Activated CD4-positive, alpha-beta T cell treated with anti-CD3 and anti-CD28 coated beads, Interleukin-2, amount 10 ng/mL, durations not matched to agents 7 days and 5 days (primary cell): Measurements from ENCODE around the gene ADAMTS6. TPM values are rescaled to one million over a fixed set of nuclear protein-coding genes. Genes with fewer than 3 reads are reported as not detected.
A peak's percentile ranks its signal among the peaks of the same experiment; 100 is the strongest.
"Not testable (repeated sequence)": the region's sequence is repeated elsewhere in the genome, so short reads cannot be mapped to it uniquely, and the experiment has no call there.

Source experiments
- CTCF ChIA-PET: fragments of 350-600 bp; sonication (Branson Sonifier 250); formaldehyde crosslinking; loops from one replicate; lab custom pipeline; 2021; ENCODE audit warnings: antibody characterized with exemption; lab: Charles Lee
- POLR2A ChIA-PET: fragments of 350-600 bp; sonication (Branson Sonifier 250); formaldehyde crosslinking; loops from one replicate; lab custom pipeline; 2021; ENCODE audit warnings: antibody characterized with exemption; lab: Charles Lee
- DNase-seq: peaks from one replicate; pipeline ENCODE4 v3.0.0-alpha.2; 2020
- H3K27ac Mint-ChIP-seq: one replicate; pipeline ENCODE4 v1.8.0; 2021; ENCODE audit warnings: mild to moderate bottlenecking, moderate library complexity, mixed read lengths
- H3K27me3 Mint-ChIP-seq: one replicate; pipeline ENCODE4 v1.8.0; 2021; ENCODE audit warnings: mixed read lengths
- H3K36me3 Mint-ChIP-seq: one replicate; pipeline ENCODE4 v1.8.0; 2021; ENCODE audit warnings: low read depth, mixed read lengths
- H3K4me1 Mint-ChIP-seq: one replicate; pipeline ENCODE4 v1.8.0; 2021; ENCODE audit warnings: mixed read lengths
- H3K4me3 Mint-ChIP-seq: one replicate; pipeline ENCODE4 v1.8.0; 2021; ENCODE audit warnings: mild to moderate bottlenecking, moderate library complexity, mixed read lengths
- H3K9me3 Mint-ChIP-seq: one replicate; pipeline ENCODE4 v1.8.0; 2021; ENCODE audit warnings: mixed read lengths
- total RNA-seq, 2 experiments: library from RNA; stranded (reverse); gene quantifications; one replicate each; pipeline ENCODE4 v1.2.3, GENCODE V29; 2021

ADAMTS6 gene, protein sequence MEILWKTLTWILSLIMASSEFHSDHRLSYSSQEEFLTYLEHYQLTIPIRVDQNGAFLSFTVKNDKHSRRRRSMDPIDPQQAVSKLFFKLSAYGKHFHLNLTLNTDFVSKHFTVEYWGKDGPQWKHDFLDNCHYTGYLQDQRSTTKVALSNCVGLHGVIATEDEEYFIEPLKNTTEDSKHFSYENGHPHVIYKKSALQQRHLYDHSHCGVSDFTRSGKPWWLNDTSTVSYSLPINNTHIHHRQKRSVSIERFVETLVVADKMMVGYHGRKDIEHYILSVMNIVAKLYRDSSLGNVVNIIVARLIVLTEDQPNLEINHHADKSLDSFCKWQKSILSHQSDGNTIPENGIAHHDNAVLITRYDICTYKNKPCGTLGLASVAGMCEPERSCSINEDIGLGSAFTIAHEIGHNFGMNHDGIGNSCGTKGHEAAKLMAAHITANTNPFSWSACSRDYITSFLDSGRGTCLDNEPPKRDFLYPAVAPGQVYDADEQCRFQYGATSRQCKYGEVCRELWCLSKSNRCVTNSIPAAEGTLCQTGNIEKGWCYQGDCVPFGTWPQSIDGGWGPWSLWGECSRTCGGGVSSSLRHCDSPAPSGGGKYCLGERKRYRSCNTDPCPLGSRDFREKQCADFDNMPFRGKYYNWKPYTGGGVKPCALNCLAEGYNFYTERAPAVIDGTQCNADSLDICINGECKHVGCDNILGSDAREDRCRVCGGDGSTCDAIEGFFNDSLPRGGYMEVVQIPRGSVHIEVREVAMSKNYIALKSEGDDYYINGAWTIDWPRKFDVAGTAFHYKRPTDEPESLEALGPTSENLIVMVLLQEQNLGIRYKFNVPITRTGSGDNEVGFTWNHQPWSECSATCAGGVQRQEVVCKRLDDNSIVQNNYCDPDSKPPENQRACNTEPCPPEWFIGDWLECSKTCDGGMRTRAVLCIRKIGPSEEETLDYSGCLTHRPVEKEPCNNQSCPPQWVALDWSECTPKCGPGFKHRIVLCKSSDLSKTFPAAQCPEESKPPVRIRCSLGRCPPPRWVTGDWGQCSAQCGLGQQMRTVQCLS (N-terminal part only)
- total RNA-seq: 1 to 10 TPM; 2.8 to 2.9 TPM

DNA sequence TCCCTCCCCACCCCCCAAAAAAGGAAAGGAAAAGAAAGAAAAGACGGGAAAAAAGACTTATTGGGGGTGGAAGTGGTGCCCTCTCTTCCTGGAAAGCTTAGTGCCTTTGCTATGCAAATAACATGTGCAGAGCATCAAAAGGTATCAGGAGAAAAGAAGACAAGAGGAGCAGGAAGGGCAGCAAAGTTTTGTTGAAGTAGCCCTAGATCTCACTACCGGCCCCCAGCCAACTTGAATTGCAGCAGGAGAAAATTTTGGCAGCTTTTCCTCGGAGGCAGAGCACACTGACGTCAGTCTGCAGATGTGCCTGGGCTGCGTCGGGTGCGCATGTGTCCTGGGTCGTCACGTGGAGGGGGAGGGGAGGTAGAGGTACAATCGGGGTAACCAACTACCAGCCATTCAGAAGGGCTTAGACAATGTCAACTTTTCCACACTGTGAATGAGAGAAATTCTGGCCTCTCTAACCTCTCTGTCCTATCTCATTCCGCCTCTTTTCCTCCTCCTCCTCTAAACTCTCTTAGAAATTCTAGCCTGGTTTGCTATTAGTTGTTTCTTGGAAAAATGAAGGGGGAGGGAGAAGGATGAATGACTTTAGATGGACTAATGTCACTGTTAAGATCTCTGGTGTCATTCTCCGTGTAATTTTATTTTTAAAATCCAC is at the start of gene ADAMTS6:
Gene ADAMTS6 (minus strand): TSS at position 286 of the 661 bp plus-strand sequence. CDS start 8,247 bp downstream, outside the sequence.
- CTCF ChIA-PET: interaction anchor here (0.6 to 1.3 kb wide), 7 partner anchors 9 to 736 kb away, joined by 3 to 4 read pairs (median 3); no protein-coding TSS in a partner anchor
- no peaks in the 10 kb centered on the region for H3K36me3 Mint-ChIP-seq
- POLR2A ChIA-PET: interaction anchor here (1.7 kb wide), 1 partner anchor 81 kb away, joined by 6 read pairs; the partner anchor contains the start of genes CENPK and PPWD1

DNA sequence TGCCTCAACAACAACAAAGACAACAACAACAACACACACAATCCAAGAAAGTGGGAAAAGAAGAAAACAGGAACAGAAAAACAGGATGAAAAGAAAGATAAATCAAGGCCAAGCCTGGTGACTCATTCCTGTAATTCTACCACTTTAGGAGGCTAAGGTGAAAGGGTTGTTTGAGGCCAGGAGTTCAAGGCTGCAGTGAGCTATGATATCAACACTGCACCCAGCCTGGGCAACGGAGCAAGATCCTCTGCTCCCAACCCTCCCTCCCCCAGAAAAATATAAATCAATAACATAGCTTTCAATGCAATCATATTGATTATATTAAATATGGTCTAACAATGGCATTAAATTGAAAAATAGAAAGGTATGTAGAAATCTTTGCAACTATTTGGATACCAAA is 49.2 kb upstream of the ADAMTS6 start:
- no peak for DNase-seq
- POLR2A ChIA-PET: no interaction called here

More for the DNA sequence above, at the start of gene ADAMTS6:
- Mint-ChIP-seq H3K4me1 (peaks cover 20% of the 10 kb centered on the region), H3K27me3 (peaks cover 5% of the 10 kb centered on the region), H3K4me3 (no peak within 1 kb of the TSS), H3K9me3 (no peaks in the 10 kb centered on the region), H3K27ac (peak within 1 kb of the TSS; percentile 93)
- peak; percentile 85 for DNase-seq

GRCh38 chr5:65525726-65526125 is 44.0 kb upstream of the ADAMTS6 start:
- ChIA-PET POLR2A (no interaction called here), CTCF (interaction anchor here (0.6 kb wide), 1 partner anchor 686 kb away, joined by 3 read pairs; no protein-coding TSS in a partner anchor)
- Mint-ChIP-seq H3K27ac (no peak overlapping the region), H3K27me3 (no peaks in the 10 kb centered on the region), H3K9me3 (no peaks in the 10 kb centered on the region), H3K4me3 (no peak overlapping the region), H3K4me1 (no peaks in the 10 kb centered on the region), H3K36me3 (peaks cover 35% of the 10 kb centered on the region)
- no peak for DNase-seq

More for the DNA sequence above, 49.2 kb upstream of the ADAMTS6 start:
- Mint-ChIP-seq H3K27ac (no peak overlapping the region), H3K27me3 (no peaks in the 10 kb centered on the region), H3K36me3 (peaks cover 30% of the 10 kb centered on the region), H3K4me1 (no peaks in the 10 kb centered on the region), H3K4me3 (no peak overlapping the region), H3K9me3 (no peaks in the 10 kb centered on the region)
- CTCF ChIA-PET: interaction anchor here (0.6 kb wide), 1 partner anchor 656 kb away, joined by 4 read pairs; no protein-coding TSS in a partner anchor

GRCh38 chr5:65512170-65512937 is 30.6 kb upstream of the ADAMTS6 start:
- H3K27me3 Mint-ChIP-seq: no peaks in the 10 kb centered on the region

GRCh38 chr5:65508978-65509377 is 27.3 kb upstream of the ADAMTS6 start:
- Mint-ChIP-seq H3K4me1 (no peaks in the 10 kb centered on the region), H3K27me3 (no peaks in the 10 kb centered on the region), H3K9me3 (no peaks in the 10 kb centered on the region), H3K36me3 (peaks cover 18% of the 10 kb centered on the region), H3K4me3 (no peak overlapping the region), H3K27ac (no peak overlapping the region)
- CTCF ChIA-PET: no interaction called here
- POLR2A ChIA-PET: no interaction called here
- no peak for DNase-seq

More at GRCh38 chr5:65512170-65512937, 30.6 kb upstream of the ADAMTS6 start:
- Mint-ChIP-seq H3K4me3 (no peak overlapping the region), H3K9me3 (no peaks in the 10 kb centered on the region), H3K4me1 (no peaks in the 10 kb centered on the region), H3K36me3 (peaks cover 20% of the 10 kb centered on the region), H3K27ac (no peak overlapping the region)
- DNase-seq: no peak
- ChIA-PET CTCF (no interaction called here), POLR2A (no interaction called here)

GRCh38 chr5:65506961-65507360 is 25.2 kb upstream of the ADAMTS6 start:
- Mint-ChIP-seq H3K9me3 (no peaks in the 10 kb centered on the region), H3K36me3 (peaks cover 16% of the 10 kb centered on the region), H3K4me3 (no peak overlapping the region), H3K4me1 (no peaks in the 10 kb centered on the region), H3K27ac (no peak overlapping the region), H3K27me3 (no peaks in the 10 kb centered on the region)
- ChIA-PET CTCF (interaction anchor here (0.8 kb wide), 1 partner anchor 13 kb away, joined by 3 read pairs; no protein-coding TSS in a partner anchor), POLR2A (no interaction called here)
- no peak for DNase-seq

DNA sequence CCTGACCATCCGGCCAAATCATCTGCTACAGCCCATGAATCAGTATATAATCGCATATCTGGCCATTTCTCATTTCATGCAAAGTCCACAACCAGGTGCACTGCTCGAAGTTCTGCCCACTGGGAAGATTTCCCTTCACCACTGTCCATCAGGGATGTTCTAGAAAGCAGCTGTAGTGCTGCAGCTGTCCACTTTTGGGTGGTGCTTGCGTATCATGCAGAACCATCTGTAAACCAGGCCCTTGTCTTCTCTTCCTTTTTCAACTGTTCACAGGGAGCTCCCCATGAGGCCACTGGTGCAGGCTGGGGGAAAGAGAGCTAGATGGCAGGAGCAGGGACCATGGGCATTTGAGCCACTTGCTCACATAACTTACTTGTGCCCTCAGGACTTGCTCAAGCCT is 7.4 kb upstream of the ADAMTS6 start:
- POLR2A ChIA-PET: no interaction called here
- no peak for DNase-seq
- Mint-ChIP-seq H3K4me1 (no peaks in the 10 kb centered on the region), H3K27ac (no peak overlapping the region), H3K27me3 (no peaks in the 10 kb centered on the region), H3K9me3 (no peaks in the 10 kb centered on the region), H3K4me3 (no peak overlapping the region), H3K36me3 (peaks cover 10% of the 10 kb centered on the region)
- CTCF ChIA-PET: no interaction called here

DNA sequence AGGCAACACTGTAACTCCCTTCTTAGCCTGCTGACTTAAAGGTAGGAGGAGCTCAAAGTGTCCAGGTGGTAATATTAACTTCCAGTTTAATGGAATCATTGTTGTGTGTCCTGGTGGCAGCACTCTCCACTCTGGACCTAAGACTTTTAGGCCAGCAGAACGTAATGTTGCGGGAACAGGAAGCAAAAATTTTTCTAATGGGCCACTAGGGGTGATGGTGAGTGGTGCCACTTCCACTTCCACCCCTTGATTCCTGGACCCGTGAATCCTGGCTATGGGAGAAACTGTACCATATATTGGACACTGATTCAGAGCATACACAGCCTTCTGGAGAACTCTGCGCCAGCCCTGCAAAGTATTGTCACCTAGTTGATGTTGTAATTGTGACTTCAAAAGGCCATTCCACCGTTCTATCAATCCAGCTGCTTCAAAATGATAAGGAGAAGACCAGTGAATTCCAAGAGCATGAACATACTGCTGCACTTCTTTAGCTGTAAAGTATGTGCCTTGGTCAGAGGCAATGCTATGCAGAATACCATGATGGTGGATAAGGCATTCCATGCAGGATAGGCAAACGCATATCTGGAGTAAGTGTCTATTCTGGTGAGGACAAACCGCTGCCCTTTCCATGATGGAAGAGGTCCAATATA is 6.4 kb upstream of the ADAMTS6 start:
- H3K27me3 Mint-ChIP-seq, H3K36me3 Mint-ChIP-seq, H3K4me3 Mint-ChIP-seq, H3K4me1 Mint-ChIP-seq, H3K9me3 Mint-ChIP-seq, DNase-seq, H3K27ac Mint-ChIP-seq, POLR2A ChIA-PET, CTCF ChIA-PET: not testable (repeated sequence)

GRCh38 chr5:65486803-65487202 is 5.1 kb upstream of the ADAMTS6 start:
- DNase-seq, H3K4me3 Mint-ChIP-seq, POLR2A ChIA-PET, H3K9me3 Mint-ChIP-seq, H3K27ac Mint-ChIP-seq, H3K27me3 Mint-ChIP-seq, H3K36me3 Mint-ChIP-seq: not testable (repeated sequence)
- H3K4me1 Mint-ChIP-seq: peaks cover 16% of the 10 kb centered on the region
- CTCF ChIA-PET: interaction anchor here (0.7 to 1.3 kb wide), 2 partner anchors 32 to 339 kb away, joined by 3 to 4 read pairs; no protein-coding TSS in a partner anchor

DNA sequence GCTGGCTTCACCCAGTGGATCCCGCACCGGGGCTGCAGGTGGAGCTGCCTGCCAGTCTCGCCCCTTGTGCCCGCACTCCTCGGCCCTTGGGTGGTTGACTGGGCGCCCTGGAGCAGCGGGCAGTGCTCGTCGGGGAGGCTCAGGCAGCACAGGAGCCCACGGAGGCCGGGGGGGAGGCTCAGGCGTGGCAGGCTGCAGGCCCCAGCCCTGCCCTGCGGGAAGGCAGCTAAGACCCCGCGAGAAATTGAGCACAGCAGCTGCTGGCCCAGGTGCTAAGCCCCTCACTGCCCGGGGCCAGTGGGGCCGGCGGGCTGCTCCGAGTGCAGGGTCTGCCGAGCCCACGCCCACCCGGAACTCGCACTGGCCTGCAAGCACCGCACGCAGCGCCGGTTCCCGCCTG is 3.7 kb upstream of the ADAMTS6 start:
- no peak for DNase-seq
- Mint-ChIP-seq H3K4me1 (peaks cover 20% of the 10 kb centered on the region), H3K4me3 (no peak overlapping the region), H3K36me3 (peaks cover 8% of the 10 kb centered on the region), H3K9me3 (no peaks in the 10 kb centered on the region), H3K27ac (no peak overlapping the region), H3K27me3 (no peaks in the 10 kb centered on the region)
- ChIA-PET POLR2A (no interaction called here), CTCF (interaction anchor here (0.6 kb wide), 1 partner anchor 457 kb away, joined by 5 read pairs; no protein-coding TSS in a partner anchor)
